Stimulated activated naive CD8-positive, alpha-beta T cell treated with anti-CD3 and anti-CD28 coated beads, Interleukin-15, Interleukin-2, amounts not matched to agents 100 U/mL and 50 U/mL, for 24 hours (primary cell): ENCODE results near the gene CAPZA1.
"Not testable (repeated sequence)": the region's sequence is repeated elsewhere in the genome, so short reads cannot be mapped to it uniquely, and the experiment has no call there.

Experiments
- ATAC-seq: fragments of 150-1000 bp; cut with Tn5 transposase; one replicate; pipeline ENCODE4 v1.10.0; 2021
- DNase-seq: peaks from one replicate; pipeline ENCODE4 v3.0.0; 2021

Gene CAPZA1

DNA sequence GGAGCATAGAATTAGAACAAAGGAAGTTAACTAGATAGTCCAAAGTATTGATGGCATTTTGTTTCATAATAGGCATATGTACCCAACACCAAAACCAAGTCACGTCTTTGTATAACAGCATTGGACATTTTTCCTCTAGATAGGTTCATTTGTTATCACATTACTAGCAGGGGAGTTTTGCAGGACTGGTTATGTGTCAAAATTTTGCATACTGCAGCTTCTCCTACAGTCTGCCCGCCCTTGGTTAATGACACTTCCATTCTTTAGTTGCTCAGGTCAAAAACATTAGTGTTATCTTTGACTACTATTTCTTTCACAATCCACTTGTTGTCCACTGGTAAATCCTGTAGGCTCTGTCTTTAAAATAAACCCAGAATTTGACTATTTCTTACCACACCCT lies 8.9 kb downstream of the CAPZA1 start:
- DNase-seq = no peak
- ATAC-seq = no peak

- ATAC-seq = no peak
- no peak for DNase-seq
Observed at GRCh38 chr1:112629256-112629655, 9.6 kb downstream of the CAPZA1 start.

GRCh38 chr1:112633628-112634027 lies 14.0 kb downstream of the CAPZA1 start:
- no peak for ATAC-seq
- DNase-seq = no peak

DNA sequence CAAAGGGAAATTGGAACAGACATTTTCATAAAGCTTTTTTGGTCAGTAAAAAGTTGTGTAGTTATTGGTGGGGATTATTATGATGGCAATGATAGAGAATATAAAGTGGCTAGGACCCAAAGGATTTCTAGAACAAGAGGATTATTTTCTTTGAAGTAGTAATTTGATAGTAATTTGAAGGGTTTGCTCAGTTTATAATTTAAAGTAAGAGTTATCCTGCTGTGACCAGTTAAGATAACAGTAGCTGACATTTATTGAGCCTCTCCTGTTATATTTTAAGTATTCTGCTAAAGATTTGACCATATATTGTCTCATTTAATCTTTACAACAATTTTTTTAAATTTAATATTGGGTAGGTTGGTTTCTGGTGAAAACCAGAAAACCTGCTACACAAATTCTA lies 14.7 kb downstream of the CAPZA1 start:
- DNase-seq (no peak), ATAC-seq (no peak)

- ATAC-seq = no peak
- DNase-seq = no peak
Observed at GRCh38 chr1:112636056-112636455, 16.4 kb downstream of the CAPZA1 start.

DNA sequence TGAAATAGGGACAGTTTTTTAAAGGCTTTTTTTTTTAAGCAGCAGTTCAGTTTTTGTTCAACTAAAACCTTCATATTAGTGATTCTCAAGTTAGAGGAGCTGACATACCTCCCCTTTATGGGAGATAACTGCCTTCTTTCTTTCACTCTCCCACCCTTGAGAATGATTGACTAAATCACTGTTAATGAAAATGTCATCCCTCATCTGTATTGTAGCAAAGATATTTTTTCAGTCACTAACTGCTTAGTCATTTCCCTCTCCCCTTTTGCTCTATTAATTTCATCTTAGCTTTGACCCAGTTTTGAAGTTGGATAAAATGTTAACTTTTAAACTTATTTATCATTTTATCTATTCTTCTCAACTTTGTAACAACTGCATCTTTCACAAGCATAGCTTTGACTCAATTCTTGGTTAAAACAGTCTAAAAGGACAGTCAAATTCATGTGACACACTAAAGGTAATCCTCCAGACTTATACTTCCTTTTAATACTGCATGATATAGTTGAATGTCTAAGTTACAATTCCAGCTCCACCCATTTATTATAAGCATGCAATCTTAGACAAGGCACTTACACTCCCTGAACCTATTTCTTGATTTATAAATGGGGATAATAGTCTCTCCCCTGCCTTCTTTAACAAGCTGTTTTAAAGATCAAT lies 17.1 kb downstream of the CAPZA1 start:
- DNase-seq (no peak), ATAC-seq (peak; percentile 59)

DNA sequence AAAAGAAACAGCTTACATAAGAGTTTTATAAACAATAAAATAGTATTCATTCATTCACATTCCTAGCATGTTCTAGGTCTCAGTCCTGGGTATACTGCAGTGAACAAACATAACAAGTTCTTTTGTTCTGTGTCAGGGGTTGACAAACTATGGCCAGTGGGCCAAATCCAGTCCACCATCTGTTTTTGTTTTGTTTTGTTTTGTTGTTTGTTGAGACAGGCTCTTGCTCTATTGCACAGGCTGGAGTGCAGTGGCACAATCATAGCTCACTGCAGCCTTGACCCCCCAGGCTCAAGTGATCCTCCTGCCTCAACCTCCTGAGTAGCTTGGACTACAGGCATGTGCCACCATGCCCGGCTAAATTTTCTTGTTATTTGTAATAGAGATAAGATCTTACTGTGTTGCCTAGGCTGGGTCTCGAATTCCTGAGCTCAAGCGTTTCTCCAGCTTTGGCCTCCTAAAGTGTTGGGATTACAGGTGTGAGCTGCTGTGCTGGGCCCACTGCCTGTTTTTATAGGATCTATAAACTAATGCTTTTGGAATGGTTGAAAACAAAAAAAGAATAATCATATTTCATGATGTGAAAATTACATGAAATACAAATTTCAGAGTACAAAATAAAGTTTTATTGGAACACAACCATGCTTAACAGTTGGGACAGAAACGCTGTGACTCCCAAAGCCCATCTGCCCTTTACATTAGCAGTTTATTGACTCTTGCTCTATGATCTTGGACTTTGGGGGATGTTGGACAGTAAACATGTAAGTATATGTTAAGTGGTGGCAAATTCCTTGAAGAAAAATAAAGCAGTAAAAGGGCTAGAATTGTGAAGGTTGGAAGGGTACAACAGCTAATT lies 17.9 kb downstream of the CAPZA1 start:
- ATAC-seq (no peak), DNase-seq (no peak)

- no peak for DNase-seq
- ATAC-seq = no peak
Observed at GRCh38 chr1:112638110-112638428, 18.4 kb downstream of the CAPZA1 start.

GRCh38 chr1:112640437-112640836 lies 20.8 kb downstream of the CAPZA1 start:
- not testable (repeated sequence) for ATAC-seq, DNase-seq

- no peak for ATAC-seq
- DNase-seq = no peak
Observed at GRCh38 chr1:112643080-112643479, 23.4 kb downstream of the CAPZA1 start.

DNA sequence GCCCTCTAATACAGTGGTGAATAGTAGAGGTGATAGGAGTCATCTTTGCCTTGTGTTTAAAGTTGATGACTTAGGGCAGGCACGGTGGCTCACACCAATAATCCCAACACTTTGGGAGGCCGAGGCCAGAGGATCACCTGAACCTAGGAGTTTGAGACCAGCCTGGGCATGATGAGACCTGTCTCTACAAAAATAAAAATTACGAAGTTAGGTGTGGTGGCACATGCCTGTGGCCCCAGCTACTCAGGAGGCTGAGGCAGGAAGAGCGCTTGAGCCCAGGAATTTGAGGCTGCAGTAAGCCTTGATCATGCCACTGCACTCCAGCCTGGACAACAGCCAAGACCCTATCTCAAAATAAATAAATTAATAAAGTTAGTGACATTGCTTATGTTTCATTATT lies 26.6 kb downstream of the CAPZA1 start:
- no peak for DNase-seq
- ATAC-seq = no peak

- DNase-seq = no peak
- ATAC-seq = no peak
Observed at GRCh38 chr1:112651205-112651604, 31.6 kb downstream of the CAPZA1 start.

GRCh38 chr1:112665857-112666256 lies 46.2 kb downstream of the CAPZA1 start:
- no peak for ATAC-seq
- no peak for DNase-seq

GRCh38 chr1:112666946-112667345 lies 47.3 kb downstream of the CAPZA1 start:
- ATAC-seq = peak; percentile 56
- no peak for DNase-seq

GRCh38 chr1:112672009-112672408 lies 52.4 kb downstream of the CAPZA1 start:
- no peak for DNase-seq
- no peak for ATAC-seq

- DNase-seq (no peak), ATAC-seq (no peak)
Observed at GRCh38 chr1:112672842-112673241, 53.2 kb downstream of the CAPZA1 start.

DNA sequence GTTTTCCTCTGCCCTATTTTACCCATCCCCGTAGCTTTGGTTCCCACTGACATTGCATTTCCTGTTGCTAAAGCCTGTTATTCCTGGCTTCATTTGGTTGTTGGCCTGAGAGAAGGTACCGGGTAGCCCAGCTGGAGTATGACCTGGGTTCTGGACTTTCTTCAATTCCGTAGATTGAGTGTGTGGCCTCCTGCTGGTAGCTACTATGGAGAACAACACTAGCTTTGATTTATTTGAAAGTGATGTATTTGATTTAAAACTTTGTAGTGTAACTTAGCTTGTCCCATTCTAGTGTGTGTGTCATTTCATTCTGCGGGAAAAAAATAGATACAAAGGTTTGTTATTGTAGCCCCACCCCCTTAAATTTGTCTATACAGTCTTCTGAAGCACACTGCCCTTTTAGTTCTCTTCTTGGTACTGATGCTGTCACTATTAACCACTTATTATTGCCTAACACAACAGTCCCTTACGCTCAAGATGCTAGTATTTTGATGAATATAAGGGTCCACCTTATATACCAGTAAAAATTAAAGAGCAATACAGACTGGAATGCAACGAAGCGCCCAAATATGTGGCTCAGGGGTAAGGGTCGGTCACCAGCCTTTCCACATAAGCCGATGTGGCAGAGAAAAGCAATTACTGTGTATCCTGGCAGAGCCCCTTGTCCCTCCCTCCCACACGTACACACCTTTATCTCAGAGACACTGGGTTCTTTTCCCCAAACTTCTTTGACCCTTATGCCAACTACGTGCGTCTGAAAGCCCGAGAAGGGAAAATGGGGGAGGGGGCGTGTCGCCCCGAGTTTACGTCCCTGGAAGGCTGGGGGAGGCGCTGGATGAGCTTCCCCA lies 54.2 kb downstream of the CAPZA1 start:
- ATAC-seq (peak; percentile 2), DNase-seq (no peak)

DNA sequence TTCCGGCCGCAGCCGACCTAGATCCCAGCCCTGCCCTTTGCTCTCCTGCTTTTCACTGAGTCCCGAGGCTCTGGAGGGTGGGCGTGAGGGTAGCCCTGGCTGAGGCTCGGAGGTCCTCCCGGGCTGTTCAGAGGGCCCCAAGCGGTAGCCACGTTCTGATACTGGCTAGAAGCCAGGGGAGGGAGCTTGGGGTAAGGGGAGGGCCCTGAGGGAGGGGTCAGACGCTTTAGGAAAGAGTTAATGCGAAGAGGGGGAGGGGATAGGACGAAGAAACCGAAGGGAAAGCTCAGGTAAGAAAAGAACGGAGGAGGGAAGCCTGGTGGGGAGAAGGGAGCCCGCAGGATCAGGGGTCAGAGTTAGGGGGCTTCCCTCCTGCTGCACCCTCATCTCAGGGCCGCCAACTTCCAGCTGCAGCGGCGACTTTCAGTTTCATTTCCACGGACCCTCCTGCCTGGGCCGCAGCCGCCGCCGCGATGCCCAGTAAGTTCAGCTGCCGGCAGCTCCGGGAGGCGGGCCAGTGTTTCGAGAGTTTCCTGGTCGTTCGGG lies 54.9 kb downstream of the CAPZA1 start, which contains the start of gene MOV10:
MOV10 (plus strand) TSS at position 220 of the 546 bp plus-strand sequence; CDS start at position 474, 254 bp downstream.
- peak; percentile 70 for DNase-seq
- ATAC-seq = peak; percentile 80

DNA sequence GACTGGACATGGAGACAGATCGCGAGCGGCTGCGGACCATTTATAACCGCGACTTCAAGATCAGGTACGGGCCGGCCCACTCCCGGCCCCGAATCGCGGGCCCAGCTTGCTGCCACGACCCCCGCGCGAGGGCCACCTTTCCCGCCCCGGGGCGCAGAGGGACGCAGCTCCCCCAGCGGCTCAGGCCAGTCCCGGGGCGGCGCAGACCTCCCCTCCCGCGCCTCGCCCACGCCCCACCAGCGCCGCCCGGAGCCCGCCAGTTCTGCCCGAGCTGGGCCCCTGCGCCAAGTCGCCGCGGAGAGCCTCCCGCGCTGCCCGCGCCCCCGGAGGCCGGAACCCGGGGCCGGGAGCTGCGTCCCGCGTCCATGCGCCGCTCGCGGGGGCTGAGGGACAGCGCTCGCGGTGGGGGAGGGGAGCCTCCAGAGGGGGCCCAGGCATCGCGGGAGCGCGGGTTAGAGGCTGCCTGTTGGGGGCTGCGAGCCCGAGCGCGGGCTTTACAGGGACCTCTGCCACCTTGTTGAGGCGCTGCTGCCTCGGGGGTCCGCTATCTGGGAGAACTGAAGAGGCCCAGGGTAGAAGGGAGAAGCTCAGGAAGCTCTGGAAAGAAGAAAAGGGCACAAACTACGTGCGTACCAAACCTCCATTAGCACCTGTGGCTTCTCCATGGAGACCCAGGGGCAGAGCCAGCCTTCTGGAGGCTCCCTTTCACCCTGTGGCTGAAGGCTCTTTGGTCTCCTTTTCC lies 55.5 kb downstream of the CAPZA1 start:
- DNase-seq (peak; percentile 65), ATAC-seq (peak; percentile 50)

DNA sequence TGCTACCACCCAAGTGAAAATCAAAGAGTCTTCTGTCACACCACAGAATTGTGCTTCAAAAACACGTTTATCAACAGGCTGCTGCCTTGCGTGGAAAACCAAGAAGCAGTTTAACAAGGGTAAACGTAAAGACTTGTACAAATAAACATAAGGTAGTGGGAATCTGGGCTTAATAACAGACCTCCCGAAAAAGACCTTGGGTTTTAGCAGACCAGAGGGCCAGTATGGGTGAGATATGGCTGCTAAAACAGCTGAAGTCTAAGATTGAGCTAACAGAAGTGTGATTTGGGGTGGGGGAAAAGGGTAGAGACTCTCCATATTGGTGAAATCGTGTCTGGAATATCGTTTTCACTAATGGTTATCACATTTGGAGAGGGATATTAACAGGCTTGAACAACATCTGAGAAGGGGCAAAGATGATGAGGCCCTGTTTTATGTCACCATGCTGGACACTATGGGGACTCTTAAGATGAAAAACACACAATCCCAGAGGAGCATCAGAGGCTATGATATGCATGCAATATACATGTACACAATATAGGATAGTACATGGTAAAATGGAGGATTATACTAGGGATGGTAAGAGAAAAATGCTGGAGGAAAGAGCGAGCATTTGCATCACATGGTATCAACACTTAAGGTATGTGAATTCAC lies 56.2 kb downstream of the CAPZA1 start:
- no peak for ATAC-seq

GRCh38 chr1:112676543-112676942 lies 56.9 kb downstream of the CAPZA1 start:
- ATAC-seq = no peak
- DNase-seq = no peak

More for the DNA sequence above, 56.2 kb downstream of the CAPZA1 start:
- DNase-seq = no peak
